Lower leg skin (tissue), 3 donors: Measurements from ENCODE around the gene TKT.
"Not testable (repeated sequence)": the region's sequence is repeated elsewhere in the genome, so short reads cannot be mapped to it uniquely, and the experiment has no call there.

Source experiments
- POLR2A ChIP-seq, 2 donors: fragments of 450-650 bp; IDR thresholded peaks; one replicate each; pipeline ENCODE4 v1.6.1; 2016 to 2017; ENCODE audit warnings: antibody characterized with exemption in 2 of 2, mild to moderate bottlenecking in 1 of 2, moderate library complexity in 1 of 2
- TF ChIP-seq, protein P1 (sequence below), 3 donors: fragments of 450-650 bp; IDR thresholded peaks; one replicate each; pipeline ENCODE4 v1.5.1; 2016; ENCODE audit warnings: antibody characterized with exemption in 3 of 3, mild to moderate bottlenecking in 3 of 3, moderate library complexity in 2 of 3

DNA sequence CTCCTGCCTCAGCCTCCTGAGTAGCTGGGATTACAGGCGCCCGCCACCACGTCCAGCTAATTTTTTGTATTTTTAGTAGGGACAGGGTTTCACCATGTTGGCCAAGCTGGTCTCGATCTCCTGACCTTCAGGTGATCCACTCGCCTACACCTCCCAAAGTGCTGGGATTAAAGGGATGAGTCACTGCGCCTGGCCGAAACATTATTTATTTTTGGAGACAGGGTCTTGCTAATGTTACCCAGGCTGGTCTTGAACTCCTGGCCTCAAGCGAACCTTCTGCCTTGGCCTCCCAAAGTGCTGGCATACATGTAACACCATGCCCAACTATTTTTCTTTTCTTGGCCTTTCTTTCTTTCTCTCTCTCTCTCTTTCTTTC, 2.9 kb downstream of the TKT start:
- TF ChIP-seq, protein P1, sequence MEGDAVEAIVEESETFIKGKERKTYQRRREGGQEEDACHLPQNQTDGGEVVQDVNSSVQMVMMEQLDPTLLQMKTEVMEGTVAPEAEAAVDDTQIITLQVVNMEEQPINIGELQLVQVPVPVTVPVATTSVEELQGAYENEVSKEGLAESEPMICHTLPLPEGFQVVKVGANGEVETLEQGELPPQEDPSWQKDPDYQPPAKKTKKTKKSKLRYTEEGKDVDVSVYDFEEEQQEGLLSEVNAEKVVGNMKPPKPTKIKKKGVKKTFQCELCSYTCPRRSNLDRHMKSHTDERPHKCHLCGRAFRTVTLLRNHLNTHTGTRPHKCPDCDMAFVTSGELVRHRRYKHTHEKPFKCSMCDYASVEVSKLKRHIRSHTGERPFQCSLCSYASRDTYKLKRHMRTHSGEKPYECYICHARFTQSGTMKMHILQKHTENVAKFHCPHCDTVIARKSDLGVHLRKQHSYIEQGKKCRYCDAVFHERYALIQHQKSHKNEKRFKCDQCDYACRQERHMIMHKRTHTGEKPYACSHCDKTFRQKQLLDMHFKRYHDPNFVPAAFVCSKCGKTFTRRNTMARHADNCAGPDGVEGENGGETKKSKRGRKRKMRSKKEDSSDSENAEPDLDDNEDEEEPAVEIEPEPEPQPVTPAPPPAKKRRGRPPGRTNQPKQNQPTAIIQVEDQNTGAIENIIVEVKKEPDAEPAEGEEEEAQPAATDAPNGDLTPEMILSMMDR (IDR thresholded peaks at IDR 0.05), result not testable (repeated sequence)
- not testable (repeated sequence) for TF ChIP-seq POLR2A (IDR thresholded peaks at IDR 0.05)
